Measurements from ENCODE around the gene UGDH. TPM values are rescaled to one million over a fixed set of nuclear protein-coding genes. Genes with fewer than 3 reads are reported as not detected.

The UGDH gene
- total and polyA plus RNA-seq, 8 donors = 14.6 to 161 (median 33.2) TPM

DNA sequence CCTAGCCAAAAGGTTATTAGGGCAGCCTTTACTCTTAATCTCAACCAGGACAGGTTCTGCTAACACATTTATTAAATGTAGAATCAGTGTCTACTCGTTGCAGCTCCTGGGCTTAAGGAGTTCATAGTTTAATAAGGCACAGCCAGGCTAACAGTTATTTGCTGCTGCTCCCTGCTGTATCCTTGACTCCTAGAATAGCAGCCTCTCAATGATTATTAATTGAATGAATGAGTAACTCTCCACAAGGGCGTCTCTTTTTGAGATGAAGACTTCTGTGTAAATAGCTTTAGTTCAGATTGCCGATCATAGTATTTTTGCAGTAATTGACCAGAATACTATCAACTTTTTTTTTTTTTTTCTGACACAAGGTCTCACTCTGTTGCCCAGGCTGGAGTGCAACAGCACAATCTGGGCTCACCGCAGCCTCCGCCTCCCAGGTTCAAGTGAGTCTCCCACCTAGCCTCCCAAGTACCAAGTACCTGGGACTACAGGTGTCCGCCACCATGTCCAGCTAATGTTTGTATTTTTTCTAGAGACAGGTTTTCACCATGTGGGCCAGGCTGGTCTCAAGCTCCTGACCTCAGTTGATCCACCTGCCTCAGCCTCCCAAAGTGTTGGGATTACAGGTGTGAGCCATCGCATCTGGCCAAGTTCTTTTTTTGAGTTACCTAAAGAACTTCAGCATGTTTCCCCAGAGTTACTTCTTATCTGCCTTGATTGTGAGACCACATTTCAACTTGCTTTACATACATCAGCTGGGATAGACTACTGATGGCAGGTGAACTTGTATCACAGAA, 2.9 kb downstream of the UGDH start:
- peak overlapping the region in 1 of 5 donors; percentile 97 for H3K27ac ChIP-seq
- no peak for DNase-seq
- TF ChIP-seq POLR2A (IDR thresholded peaks at IDR 0.05) (no peak), POLR2AphosphoS5 (IDR thresholded peaks at IDR 0.05) (no peak), EP300 (IDR thresholded peaks at IDR 0.05) (no peak)
- TF ChIP-seq, protein P1, sequence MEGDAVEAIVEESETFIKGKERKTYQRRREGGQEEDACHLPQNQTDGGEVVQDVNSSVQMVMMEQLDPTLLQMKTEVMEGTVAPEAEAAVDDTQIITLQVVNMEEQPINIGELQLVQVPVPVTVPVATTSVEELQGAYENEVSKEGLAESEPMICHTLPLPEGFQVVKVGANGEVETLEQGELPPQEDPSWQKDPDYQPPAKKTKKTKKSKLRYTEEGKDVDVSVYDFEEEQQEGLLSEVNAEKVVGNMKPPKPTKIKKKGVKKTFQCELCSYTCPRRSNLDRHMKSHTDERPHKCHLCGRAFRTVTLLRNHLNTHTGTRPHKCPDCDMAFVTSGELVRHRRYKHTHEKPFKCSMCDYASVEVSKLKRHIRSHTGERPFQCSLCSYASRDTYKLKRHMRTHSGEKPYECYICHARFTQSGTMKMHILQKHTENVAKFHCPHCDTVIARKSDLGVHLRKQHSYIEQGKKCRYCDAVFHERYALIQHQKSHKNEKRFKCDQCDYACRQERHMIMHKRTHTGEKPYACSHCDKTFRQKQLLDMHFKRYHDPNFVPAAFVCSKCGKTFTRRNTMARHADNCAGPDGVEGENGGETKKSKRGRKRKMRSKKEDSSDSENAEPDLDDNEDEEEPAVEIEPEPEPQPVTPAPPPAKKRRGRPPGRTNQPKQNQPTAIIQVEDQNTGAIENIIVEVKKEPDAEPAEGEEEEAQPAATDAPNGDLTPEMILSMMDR (IDR thresholded peaks at IDR 0.05) = no peak
- WGBS, 5 donors = 68 to 73% (median 71%) methylated on average over 7 of the region's 7 CpGs
- no peaks in the 10 kb centered on the region for H3K9me3 ChIP-seq
- intact Hi-C loops (cut with DNase I; ENCODE audit: low total_unique reads) = no loop called here
- peak overlapping the region in 3 of 4 donors; percentile 80 to 96 (median 82) for H3K4me3 ChIP-seq
- H3K4me1 ChIP-seq = peaks cover 10 to 66% (median 41%) of the 10 kb centered on the region in 4 donors
- H3K36me3 ChIP-seq = peaks cover 7 to 15% (median 12%) of the 10 kb centered on the region in 4 donors
- no peaks in the 10 kb centered on the region for H3K27me3 ChIP-seq

DNA sequence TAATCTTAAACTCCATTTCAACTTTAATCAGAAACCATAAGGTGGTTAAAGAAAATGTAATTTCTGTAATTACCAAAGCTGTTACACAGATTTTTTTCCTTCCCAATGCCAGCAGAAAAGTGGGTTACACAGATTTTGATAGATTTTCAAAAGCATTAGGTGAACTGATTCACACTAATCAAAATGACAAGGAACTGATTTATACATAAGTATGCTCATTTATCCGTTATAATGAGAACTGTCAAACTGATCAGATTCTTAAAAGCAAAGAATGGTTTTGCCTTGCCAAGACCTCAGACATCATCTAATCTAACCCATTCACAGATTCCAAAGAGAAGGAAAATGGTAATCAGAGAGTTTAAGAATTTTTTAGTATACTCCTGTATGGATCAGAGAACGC, 5.2 kb downstream of the UGDH start:
- H3K36me3 ChIP-seq = peaks cover 7 to 38% (median 35%) of the 10 kb centered on the region in 4 donors
- no peak overlapping the region for H3K4me3 ChIP-seq
- H3K4me1 ChIP-seq = peaks cover 0 to 53% (median 28%) of the 10 kb centered on the region in 4 donors
- no peaks in the 10 kb centered on the region for H3K9me3 ChIP-seq
- no peak for DNase-seq
- H3K27me3 ChIP-seq = no peaks in the 10 kb centered on the region
- intact Hi-C loops (cut with DNase I; ENCODE audit: low total_unique reads) = no loop called here
- 20 to 64% (median 52%) methylated on average over 2 of the region's 2 CpGs for WGBS, 5 donors
- H3K27ac ChIP-seq = peak overlapping the region in 1 of 5 donors; percentile 27
- TF ChIP-seq EP300 (IDR thresholded peaks at IDR 0.05) (no peak), POLR2A (IDR thresholded peaks at IDR 0.05) (no peak), POLR2AphosphoS5 (IDR thresholded peaks at IDR 0.05) (no peak)
- TF ChIP-seq, protein P1 (IDR thresholded peaks at IDR 0.05) = no peak

DNA sequence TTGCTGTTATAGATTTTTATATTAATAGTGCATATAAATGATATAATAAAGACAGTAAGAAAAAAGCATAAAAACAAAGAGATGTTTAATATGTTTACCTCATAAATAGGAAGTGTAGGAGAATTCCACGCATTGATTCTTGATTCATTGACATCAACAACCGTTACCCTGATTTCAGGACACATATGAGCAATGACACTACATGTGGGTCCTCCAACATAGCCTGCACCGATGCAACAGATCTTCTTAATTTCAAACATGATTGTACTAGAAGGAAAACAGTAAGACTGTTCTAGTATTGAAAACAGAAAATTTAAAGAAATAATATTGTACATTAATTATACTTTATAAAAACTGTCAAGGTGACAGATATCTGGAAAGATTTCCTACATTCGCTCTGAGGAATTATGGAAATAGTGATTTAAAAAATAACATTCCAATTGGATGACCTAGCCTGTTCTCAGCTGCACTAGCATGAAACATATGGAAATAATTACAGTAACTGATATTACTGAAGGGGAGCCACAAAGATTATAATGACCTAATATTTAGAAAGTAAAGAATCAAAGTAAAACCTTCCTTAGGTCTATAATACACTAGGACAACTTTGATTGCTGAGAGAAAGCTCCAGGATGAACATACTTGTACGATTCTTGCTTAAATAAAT, 5.9 kb downstream of the UGDH start:
- Histone ChIP-seq H3K27ac (peak overlapping the region in 1 of 5 donors; percentile 27), H3K27me3 (no peaks in the 10 kb centered on the region), H3K36me3 (peaks cover 7 to 41% (median 36%) of the 10 kb centered on the region in 4 donors), H3K9me3 (no peaks in the 10 kb centered on the region), H3K4me1 (peaks cover 0 to 52% (median 26%) of the 10 kb centered on the region in 4 donors), H3K4me3 (no peak overlapping the region)
- intact Hi-C loops (cut with DNase I; ENCODE audit: low total_unique reads) = no loop called here
- whole genome bisulfite sequencing, 5 donors = 56 to 63% (median 58%) methylated on average over 5 of the region's 5 CpGs
- no peak for TF ChIP-seq POLR2A (IDR thresholded peaks at IDR 0.05)
- TF ChIP-seq, protein P1 (IDR thresholded peaks at IDR 0.05) = no peak
- TF ChIP-seq EP300 (IDR thresholded peaks at IDR 0.05) = no peak
- TF ChIP-seq POLR2AphosphoS5 (IDR thresholded peaks at IDR 0.05) = no peak
- peak in 1 of 2 donors; percentile 48 for DNase-seq

DNA sequence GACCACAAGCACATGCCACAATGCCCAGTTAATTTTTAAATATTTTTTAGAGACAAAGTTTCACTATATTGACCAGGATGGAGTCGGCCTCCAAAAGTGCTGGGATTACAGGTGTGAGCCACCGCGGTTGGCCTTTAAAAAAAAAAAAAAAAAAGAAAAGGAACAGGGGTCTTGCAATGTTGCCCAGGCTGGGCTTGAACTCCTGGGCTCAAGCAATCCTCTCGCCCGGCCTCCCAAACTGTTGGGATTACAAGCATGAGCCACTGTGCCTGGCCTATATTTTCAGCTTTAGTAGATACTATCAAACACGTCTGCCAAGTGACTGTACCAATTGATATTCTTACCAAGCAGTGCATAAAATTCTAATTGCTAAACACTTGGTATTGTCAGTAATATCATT, 8.8 kb downstream of the UGDH start:
- intact Hi-C loops (cut with DNase I; ENCODE audit: low total_unique reads) = no loop called here
- WGBS, 5 donors = 88 to 96% (median 94%) methylated on average over 6 of the region's 6 CpGs

More for the DNA sequence above, 8.8 kb downstream of the UGDH start:
- no peak for DNase-seq
- no peak overlapping the region for H3K27ac ChIP-seq
- H3K36me3 ChIP-seq = peaks cover 7 to 58% (median 48%) of the 10 kb centered on the region in 4 donors
- H3K4me3 ChIP-seq = no peak overlapping the region
- H3K27me3 ChIP-seq = no peaks in the 10 kb centered on the region
- TF ChIP-seq POLR2A (IDR thresholded peaks at IDR 0.05) (no peak), POLR2AphosphoS5 (IDR thresholded peaks at IDR 0.05) (no peak), EP300 (IDR thresholded peaks at IDR 0.05) (no peak)
- TF ChIP-seq, protein P1 (IDR thresholded peaks at IDR 0.05) = no peak
- H3K4me1 ChIP-seq = peaks cover 7 to 35% (median 15%) of the 10 kb centered on the region in 4 donors
- H3K9me3 ChIP-seq = no peaks in the 10 kb centered on the region
